Mucosa of descending colon (tissue), 3 donors: ENCODE data around the gene ALKBH7. TPM values are rescaled to one million over a fixed set of nuclear protein-coding genes. Genes with fewer than 3 reads are reported as not detected.
"Not testable (repeated sequence)": the region's sequence is repeated elsewhere in the genome, so short reads cannot be mapped to it uniquely, and the experiment has no call there.

ENCODE experiments used
- ATAC-seq: fragments of 200-7000 bp; cut with Tn5 transposase; one replicate; pipeline ENCODE4 v1.9.1; 2020; ENCODE audit warnings: mild to moderate bottlenecking, moderate library complexity
- DNase-seq, 3 donors: peaks; one replicate each; pipeline ENCODE4 v3.0.0-alpha.2; 2020
- H3K36me3 ChIP-seq: fragments of 200-600 bp; one replicate; pipeline ENCODE4 v1.8.0; 2021; ENCODE audit warnings: low read depth, mild to moderate bottlenecking
- H3K4me1 ChIP-seq: fragments of 200-600 bp; one replicate; pipeline ENCODE4 v1.8.0; 2021; ENCODE audit warnings: low read depth, mild to moderate bottlenecking
- H3K4me3 ChIP-seq: fragments of 200-600 bp; one replicate; pipeline ENCODE4 v1.8.0; 2021; ENCODE audit warnings: mild to moderate bottlenecking
- H3K9me3 ChIP-seq: fragments of 200-600 bp; one replicate; pipeline ENCODE4 v1.8.0; 2021; ENCODE audit warnings: mild to moderate bottlenecking
- CTCF ChIP-seq: fragments of 200-600 bp; IDR thresholded peaks from one replicate; pipeline ENCODE4 v1.8.0; 2022; ENCODE audit warnings: antibody characterized with exemption, mild to moderate bottlenecking
- intact Hi-C, 2 donors: fragments of 100-400 bp; cut with DNase I in 1 of 2; cut with micrococcal nuclease in 1 of 2; formaldehyde crosslinking; loops; one replicate each; pipeline versions ENCODE4 v1.11.0 to v1.11.1; 2022; cut with DNase I, micrococcal nuclease
- total RNA-seq, 3 donors: library from RNA; stranded (reverse); fragmentation: NEBNext Ultra II Directional in 2 of 3; extraction: Animal tissue kit (Norgen Biotek cat#: 25700) in 2 of 3; gene quantifications; one replicate each; pipeline versions ENCODE4 v1.2.1 to v1.2.4, GENCODE V29; 2021 to 2023
- donor health status: DM: no; HTN: no; CAD: no; lungs with moderate emphysema.
- donor health status: DM: no; HTN: no; CAD: no.
- donor health status: DM: no; HTN: yes; CAD: no.

ALKBH7 gene
- total RNA-seq, 3 donors from 2014 or later: 87.5 to 173 (median 110) TPM

DNA sequence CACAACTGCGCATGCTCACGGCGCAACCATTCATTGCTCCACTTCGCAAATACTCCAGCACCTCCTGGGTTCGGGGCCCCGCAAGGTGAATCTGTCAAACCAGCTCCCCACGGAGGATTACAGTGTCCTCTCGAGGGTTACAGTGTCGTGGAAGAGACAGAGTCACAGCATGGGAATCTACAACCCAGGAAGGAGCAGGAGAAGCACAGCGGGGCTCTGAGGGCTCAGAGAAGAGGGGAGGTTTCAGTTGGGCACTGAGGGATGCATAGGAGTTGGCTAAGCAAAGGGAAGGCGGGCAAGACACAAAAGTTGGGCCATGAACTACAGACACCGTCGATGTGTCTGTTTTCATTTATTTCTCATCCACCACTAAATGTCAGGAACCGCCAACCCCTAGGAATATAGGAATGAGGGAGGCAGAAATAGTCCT, 21.4 kb downstream of the ALKBH7 start:
- H3K36me3 ChIP-seq: peaks cover 6% of the 10 kb centered on the region
- DNase-seq (no peak), ATAC-seq (no peak)
- H3K9me3 ChIP-seq: no peaks in the 10 kb centered on the region
- peaks cover 17% of the 10 kb centered on the region for H3K4me1 ChIP-seq
- intact Hi-C loops: no loop called here
- H3K4me3 ChIP-seq: no peak overlapping the region
- TF ChIP-seq CTCF: no peak

- no peak for ATAC-seq
- Histone ChIP-seq H3K4me1 (peaks cover 17% of the 10 kb centered on the region), H3K36me3 (peaks cover 3% of the 10 kb centered on the region), H3K9me3 (no peaks in the 10 kb centered on the region), H3K4me3 (no peak overlapping the region)
- no peak for DNase-seq
- TF ChIP-seq CTCF: no peak
- intact Hi-C loops: no loop called here
Observed at GRCh38 chr19:6394831-6395230, 22.2 kb downstream of the ALKBH7 start.

DNA sequence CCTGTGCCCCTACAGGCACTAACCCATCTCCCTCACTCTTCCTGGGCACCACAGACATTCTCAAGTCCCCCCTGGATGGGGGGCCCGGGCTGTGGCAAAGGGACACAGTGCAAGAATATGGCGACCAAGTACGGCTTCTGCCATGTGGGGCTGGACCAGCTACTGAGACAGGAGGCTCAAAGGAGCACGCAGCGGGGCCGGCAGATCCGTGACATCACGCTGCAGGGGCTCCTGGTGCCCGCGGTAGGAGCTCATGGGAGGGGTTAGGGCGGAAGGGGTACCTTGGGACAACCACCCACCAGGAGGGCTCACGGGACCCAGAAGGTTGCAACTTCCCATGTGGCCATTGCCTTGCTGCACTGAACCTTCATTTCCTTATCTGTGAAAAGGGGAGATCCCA, 23.7 kb downstream of the ALKBH7 start:
- no peak for DNase-seq
- Histone ChIP-seq H3K9me3 (no peaks in the 10 kb centered on the region), H3K36me3 (peaks cover 3% of the 10 kb centered on the region), H3K4me3 (no peak overlapping the region), H3K4me1 (peaks cover 10% of the 10 kb centered on the region)
- no peak for TF ChIP-seq CTCF
- no peak for ATAC-seq
- intact Hi-C loops: no loop called here

DNA sequence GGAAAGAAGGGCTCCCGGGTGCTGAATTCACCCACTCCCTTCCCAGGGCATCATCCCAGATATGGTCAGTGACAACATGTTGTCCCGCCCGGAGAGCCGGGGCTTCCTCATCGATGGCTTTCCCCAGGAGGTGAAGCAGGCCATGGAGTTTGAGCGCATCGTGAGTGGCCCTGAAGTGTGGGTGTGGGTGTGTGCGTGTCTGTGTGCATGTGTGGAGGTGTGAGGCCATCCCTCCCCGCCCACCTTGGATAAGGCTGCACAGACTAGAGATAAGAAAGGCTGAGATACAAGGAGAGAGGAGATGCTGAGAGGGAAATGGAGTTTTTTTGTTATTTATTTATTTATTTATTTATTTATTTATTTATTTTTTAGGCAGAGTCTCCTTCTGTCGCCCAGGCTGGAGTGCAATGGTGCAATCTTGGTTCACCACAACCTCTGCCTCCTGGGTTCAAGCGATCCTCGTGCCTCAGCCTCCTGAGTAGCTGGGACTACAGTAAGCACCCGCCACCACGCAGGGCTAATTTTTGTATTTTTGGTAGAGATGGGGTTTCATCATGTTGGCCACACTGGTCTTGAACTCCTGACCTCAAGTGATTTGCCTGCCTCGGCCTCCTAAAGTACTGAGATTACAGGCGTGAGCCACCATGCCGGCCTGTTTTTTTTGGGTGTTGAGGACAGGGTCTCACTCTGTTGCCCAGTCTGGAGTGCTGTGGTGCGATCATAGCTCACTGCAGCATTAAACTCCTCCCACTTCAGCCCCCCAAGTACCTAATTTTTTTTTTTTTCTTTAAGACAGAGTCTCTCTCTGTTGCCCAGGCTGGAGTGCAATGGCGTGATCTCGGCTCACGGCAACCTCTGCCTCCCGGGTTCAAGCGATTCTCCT, 27.7 kb downstream of the ALKBH7 start:
- H3K36me3 ChIP-seq, DNase-seq, ATAC-seq, H3K9me3 ChIP-seq, H3K4me3 ChIP-seq, intact Hi-C loops: not testable (repeated sequence)
- peaks cover 21% of the 10 kb centered on the region for H3K4me1 ChIP-seq

DNA sequence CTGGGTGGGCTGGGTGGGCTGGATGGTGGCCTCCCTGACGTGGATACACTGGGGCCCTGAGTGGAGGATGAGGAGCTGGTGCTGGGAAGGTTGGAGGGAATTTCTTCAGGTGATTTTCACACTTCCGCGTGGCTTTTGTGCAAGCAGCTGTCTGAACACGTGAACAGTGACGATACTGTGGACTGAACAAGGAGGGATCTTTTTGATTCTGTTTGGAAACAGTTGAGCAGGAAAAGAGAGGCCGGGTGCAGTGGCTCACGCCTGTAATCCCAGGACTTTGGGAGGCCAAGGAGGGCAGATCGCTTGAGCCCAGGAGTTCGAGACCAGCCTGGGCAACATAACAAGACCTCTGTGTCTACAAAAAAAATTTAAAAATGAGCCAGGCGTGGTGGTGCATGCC, 29.5 kb downstream of the ALKBH7 start:
- Histone ChIP-seq H3K4me3 (no peak overlapping the region), H3K36me3 (no peaks in the 10 kb centered on the region), H3K4me1 (peaks cover 21% of the 10 kb centered on the region), H3K9me3 (no peaks in the 10 kb centered on the region)
- intact Hi-C loops: no loop called here
- ATAC-seq (peak; percentile 63), DNase-seq (peak in 2 of 3 donors; percentile 33 to 57)
- no peak for TF ChIP-seq CTCF

DNA sequence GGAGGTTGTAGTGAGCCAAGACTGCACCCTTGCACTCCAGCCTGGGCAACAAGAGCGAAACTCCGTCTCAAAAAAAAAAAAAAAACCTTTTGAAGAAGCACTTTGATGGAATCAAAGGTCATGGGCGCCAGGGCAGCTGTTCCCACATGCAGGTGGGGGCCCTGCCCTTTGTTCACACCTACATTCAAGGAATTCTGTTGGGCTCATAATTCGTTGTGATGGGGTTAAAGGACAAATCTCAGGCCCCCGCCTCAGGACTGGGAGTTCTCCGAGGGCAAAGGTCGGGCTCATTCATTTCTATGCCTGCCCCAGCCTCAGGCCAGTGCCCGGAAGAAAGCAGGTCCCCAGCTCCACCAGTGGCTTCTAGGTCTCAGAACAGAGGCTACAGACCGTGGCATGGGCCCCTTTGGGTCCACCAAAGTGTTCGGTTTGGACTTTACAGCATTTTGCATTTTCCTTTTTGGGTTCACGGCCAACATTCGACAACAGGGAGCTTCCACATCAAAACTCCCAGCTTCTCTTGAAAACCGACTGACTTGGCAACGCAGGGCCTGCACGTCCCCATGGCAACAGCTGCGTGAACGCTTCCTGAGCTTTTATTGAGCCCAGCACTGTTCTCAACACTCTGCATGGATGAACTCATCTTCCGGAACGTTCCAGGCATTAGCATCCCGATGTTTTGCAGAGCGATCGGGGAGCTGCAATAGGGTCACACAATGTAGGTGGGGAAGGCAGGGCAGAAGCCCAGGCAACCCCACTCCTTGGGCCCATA, 30.4 kb downstream of the ALKBH7 start:
- ATAC-seq (peak; percentile 93), DNase-seq (peak; percentile 77 to 86 (median 81))
- no peak for TF ChIP-seq CTCF
- H3K4me3 ChIP-seq: no peak overlapping the region
- H3K36me3 ChIP-seq: no peaks in the 10 kb centered on the region
- H3K9me3 ChIP-seq: no peaks in the 10 kb centered on the region
- peaks cover 21% of the 10 kb centered on the region for H3K4me1 ChIP-seq
- intact Hi-C loops: no loop called here
